MV-4-11 (cell line): Measurements from ENCODE around the gene DPAGT1.
"Not testable (repeated sequence)": the region's sequence is repeated elsewhere in the genome, so short reads cannot be mapped to it uniquely, and the experiment has no call there.

Source experiments
- DNase-seq: peaks from one replicate; lab custom pipeline; 2025; lab: John Stamatoyannopoulos, UW

The DPAGT1 gene

DNA sequence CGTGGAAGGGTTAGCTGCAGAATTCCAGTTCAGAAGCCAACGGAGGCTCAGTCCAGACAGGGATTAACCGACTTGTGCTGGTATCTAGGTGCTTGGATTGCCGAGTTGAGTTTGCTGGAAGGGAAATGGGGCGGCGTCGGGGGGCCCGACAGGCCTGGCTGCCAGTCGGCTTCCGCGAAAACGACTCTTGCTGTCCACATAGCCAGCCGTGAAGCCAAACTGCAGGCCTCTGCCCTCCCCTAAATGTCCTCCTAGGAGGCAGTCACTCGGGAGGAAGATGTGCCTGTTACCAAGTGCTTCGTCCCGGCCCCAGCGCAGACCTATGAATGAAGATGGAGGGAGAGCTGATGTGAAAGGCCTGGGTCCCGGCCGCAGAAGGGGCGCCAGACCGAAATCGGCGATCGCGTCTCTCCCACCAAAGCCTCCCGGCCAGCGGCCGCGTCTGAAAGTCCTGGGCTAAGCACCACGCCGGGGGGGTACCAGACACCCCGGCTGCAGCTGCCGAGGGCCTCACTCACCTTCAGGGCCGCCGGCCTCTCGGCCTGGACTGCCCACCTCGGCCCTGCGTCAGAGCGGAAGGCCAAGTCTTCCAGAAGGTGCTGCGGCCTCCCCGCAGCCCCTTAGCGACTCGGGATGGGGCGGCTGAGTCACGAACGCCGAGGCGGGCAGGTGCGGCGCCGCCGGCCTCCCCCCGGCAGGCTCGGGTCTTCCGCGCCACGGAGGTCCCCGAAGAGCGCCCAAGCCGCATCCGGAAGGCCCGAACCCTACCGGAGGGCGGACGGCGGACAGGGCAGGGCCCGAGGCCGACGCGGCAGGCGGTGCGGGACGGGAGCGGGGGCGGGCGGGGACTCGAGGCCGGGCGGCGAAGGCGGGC is 7.5 kb downstream of the DPAGT1 start:
- no peak for DNase-seq

DNA sequence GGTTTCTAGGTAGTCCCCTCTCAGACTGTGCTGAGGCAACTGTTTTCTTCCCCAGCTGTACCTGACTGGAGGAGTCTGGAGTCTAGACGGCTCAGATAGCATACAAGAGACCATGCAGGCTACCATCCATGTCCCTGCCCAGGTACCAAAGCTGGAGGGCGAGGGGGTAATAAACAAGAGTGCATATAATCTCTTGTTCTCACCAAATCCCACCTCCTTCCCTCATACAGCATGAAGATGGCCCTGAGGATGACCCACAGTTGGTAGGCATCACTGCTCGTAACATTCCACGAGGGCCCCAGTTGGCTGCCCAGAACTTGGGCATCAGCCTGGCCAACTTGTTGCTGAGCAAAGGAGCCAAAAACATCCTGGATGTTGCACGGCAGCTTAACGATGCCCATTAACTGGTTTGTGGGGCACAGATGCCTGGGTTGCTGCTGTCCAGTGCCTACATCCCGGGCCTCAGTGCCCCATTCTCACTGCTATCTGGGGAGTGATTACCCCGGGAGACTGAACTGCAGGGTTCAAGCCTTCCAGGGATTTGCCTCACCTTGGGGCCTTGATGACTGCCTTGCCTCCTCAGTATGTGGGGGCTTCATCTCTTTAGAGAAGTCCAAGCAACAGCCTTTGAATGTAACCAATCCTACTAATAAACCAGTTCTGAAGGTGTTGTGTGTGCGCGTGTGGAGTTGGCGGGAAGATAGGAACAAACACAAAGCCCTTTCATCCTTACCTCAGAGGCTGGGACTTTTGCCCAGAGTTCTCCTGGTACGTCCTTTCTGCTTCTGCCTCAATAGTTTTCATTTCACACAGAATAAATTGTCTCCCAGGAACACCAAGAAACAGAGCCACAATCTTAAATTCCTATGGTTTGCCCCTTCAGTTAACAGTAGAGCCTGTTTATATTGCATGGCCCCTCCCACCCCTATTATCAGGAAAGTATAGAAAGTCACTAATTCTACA is 8.5 kb downstream of the DPAGT1 start:
- DNase-seq: no peak

GRCh38 chr11:119091966-119092879 is 9.4 kb downstream of the DPAGT1 start:
- peak; percentile 11 for DNase-seq

DNA sequence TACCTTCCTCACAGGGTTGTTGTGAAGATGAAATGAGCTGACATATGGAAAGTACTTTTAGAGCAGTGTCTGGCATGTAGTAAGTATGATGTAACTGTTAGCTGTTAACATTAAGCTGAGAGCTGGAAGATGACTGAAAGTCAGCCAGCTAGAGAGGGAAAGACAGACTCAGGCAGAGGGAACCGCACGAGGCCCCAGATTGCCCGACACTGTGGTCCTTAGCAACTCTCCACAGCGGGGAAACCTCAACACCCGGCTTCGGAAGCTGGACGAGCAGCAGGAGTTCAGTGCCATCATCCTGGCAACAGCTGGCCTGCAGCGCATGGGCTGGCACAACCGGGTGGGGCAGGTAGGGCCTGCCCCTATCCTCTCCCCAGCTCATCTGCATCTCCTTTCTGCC is 10.5 kb downstream of the DPAGT1 start:
- DNase-seq: no peak

- no peak for DNase-seq
These were observed 12.3 kb downstream of the DPAGT1 start for GRCh38 chr11:119089319-119089718.

DNA sequence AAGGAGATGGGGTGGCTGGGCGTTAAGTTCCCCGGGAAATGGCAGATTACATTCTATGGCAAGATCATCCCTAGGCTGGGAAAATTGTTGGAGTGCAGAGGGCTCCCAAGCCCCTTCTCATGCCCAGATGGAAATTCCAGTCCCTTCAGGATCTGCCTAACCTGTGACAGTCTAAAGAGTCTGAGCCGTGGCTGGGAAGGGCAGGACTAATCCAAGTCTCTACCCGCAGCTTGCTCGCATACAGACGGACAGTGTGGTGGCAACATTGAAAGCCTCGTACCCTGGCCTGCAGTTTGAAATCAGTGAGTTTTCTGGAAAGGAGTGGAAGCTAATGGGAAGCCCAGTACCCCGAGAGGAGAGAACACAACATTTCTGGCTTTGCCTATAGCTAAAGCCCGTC is 13.2 kb downstream of the DPAGT1 start:
- no peak for DNase-seq

DNA sequence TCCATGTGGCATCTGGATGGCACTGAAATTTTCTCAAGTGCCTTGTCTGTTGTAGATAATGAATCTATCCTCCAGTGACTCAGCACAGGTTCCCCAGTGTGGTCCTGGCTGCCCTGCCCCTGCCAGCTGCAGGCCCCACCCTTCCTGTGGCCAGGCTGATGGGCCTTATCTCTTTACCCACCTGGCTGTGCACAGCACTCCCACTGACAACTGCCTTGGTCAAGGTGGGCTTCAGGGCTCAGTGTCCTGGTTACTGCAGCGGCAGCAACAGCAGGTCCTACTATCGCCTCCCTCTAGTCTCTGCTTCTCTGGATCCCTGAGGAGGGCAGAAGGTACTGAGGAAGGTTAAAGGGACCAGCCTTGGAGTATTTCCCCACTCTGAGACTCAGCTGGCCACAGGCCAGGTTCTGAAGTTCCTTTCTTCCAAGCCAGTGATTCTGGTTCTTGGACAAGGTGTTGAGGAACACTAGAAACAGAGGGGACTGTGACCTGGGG is 13.9 kb downstream of the DPAGT1 start:
- DNase-seq: no peak

GRCh38 chr11:119087123-119087522 is 14.5 kb downstream of the DPAGT1 start:
- DNase-seq: no peak

DNA sequence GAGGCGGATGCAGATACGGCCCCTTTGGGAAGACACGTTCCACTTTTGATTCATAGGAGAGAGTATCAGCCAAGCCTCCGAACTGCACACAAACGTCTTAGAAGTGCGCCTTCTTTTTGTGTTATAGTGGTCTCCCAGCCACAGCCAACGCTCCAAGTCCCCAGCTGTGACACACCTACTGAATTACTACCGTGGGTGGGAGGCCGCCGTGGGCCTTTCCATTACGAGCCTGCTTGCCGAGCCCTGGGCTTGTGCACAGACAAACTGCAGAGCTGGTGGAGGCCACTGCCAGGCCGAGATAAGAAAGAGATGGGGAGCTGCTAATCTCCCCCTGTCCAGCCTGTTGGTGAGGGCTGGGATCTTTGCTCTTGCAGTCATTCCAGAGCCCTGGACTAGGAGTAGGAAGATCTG is 16.2 kb downstream of the DPAGT1 start:
- no peak for DNase-seq

- peak; percentile 95 for DNase-seq
These were observed 16.8 kb downstream of the DPAGT1 start, which contains the start of gene HMBS for GRCh38 chr11:119084663-119085436. HMBS (plus strand) TSS chr11:119084881; CDS start chr11:119085034, 153 bp downstream.

- no peak for DNase-seq
These were observed 19.9 kb downstream of the DPAGT1 start for GRCh38 chr11:119081682-119082260.

DNA sequence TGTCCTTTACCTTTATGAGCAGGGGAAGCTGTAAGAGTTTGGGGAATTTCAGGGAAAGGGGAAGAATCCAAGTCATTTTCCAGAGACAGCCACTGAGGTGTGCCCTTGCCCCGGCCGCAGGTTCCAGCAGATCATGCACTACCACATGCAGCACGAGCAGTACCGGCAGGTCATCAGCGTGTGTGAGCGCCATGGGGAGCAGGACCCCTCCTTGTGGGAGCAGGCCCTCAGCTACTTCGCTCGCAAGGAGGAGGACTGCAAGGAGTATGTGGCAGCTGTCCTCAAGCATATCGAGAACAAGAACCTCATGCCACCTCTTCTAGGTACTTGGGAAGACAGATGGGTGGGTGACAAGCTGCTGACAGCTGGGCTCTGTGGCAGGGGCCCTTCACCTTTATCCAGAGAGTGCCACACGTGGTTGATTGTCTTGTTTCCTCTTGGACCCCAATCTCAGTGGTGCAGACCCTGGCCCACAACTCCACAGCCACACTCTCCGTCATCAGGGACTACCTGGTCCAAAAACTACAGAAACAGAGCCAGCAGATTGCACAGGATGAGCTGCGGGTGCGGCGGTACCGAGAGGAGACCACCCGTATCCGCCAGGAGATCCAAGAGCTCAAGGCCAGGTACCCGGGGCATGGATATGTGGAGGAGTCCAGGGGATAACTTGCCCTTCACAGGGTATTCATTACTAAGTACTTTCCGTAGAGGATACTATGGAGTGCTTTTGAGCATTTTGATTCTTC is 22.8 kb downstream of the DPAGT1 start:
- DNase-seq: no peak

DNA sequence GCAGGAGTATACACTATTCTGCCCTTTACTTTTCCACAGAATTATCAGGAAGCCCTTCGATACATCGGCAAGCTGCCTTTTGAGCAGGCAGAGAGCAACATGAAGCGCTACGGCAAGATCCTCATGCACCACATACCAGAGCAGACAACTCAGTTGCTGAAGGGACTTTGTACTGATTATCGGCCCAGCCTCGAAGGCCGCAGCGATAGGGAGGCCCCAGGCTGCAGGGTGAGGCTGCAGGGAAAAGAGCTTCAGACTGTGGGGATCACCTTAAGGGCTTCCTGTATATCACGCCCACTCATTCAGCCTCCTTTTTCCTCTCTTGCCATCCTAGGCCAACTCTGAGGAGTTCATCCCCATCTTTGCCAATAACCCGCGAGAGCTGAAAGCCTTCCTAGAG is 23.8 kb downstream of the DPAGT1 start:
- DNase-seq: no peak

DNA sequence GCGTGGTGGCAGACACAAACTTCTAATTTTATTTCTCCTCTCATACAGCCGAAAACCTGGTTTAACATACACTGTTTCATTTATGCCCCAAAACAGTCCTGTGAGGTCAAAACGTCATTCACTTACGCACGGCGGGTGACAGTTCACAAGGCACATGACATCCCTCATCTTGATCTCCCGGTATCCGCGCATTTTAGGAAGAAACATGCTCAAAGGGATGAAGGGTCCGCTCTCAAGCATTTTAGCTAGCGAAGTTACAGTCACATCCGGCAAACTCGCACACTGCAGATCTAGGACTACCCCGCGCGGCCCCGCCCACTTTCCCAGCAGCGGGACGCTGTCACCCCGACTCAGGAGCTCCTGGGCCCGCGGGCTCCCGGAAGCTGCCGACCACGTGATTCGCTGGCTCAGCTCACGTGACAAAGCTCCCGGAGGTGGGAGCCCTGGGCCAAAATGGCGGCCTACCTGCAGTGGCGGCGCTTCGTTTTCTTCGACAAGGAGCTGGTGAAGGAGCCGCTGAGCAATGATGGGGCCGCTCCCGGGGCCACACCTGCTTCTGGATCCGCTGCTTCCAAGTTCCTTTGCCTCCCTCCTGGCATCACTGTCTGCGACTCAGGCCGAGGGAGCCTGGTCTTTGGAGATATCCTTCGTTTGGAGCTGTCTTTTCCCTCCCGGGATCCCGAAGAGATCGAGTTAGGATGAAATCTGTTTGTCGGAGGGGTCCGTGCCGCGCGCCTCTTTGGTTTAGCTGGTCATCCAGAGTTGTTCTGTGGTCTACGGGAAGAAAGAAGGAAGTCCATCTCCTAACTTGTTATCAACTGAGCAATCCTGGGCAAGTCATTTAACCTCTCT is 34.1 kb downstream of the DPAGT1 start, which contains the start of gene VPS11:
TSS of gene VPS11 (plus strand) at position 448 of the 852 bp plus-strand sequence. CDS start at position 454, 6 bp downstream.
- DNase-seq: peak; percentile 96

GRCh38 chr11:119065369-119065768 is 36.3 kb downstream of the DPAGT1 start:
- DNase-seq: peak; percentile 52

DNA sequence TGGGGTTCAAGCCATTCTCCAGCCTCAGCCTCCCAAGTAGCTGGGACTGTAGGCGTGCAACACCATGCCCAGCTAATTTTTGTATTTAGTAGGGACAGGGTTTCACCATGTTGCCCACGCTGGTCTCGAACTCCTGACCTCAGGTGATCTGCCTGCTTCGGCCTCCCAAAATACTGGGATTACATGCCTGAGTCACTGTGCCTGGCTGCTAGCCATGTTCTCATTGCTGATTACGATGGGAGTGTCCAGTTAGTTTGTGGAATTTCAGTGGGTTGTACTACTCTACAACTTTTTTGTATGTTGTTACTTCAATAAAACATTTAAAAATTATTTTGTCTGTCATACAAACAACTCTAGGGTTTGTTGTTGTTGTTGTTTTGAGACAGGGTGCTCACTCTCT is 38.9 kb downstream of the DPAGT1 start:
- DNase-seq: no peak

GRCh38 chr11:119061256-119061655 is 40.4 kb downstream of the DPAGT1 start:
- DNase-seq: no peak

GRCh38 chr11:119059128-119059527 is 42.5 kb downstream of the DPAGT1 start:
- not testable (repeated sequence) for DNase-seq
